HepG2 (cell line): Measurements from ENCODE around the gene APOM. TPM values are rescaled to one million over a fixed set of nuclear protein-coding genes. Genes with fewer than 3 reads are reported as not detected.

ENCODE experiments used
- DPF2 ChIP-seq: sonication (generic); formaldehyde crosslinking; IDR thresholded peaks from 2 replicates; pipeline ENCODE4 v1.4.0; 2020; ENCODE audit warnings: mild to moderate bottlenecking, low read depth, missing genetic modification reagents, borderline replicate concordance
- GMEB2 ChIP-seq: IDR thresholded peaks from 2 replicates; pipeline ENCODE4 v1.6.1; 2016; ENCODE audit warnings: missing biosample characterization, missing genetic modification reagents, low read depth
- HNRNPK ChIP-seq: fragments of 200-400 bp; formaldehyde crosslinking; IDR thresholded peaks from 2 replicates; pipeline ENCODE4 v1.6.1; 2018; ENCODE audit warnings: low read length, low read depth, moderate library complexity, mild to moderate bottlenecking; ENCODE audit not compliant: poor library complexity, severe bottlenecking
- IKZF5 ChIP-seq: IDR thresholded peaks from 2 replicates; pipeline ENCODE4 v1.6.1; 2018; ENCODE audit warnings: missing genetic modification reagents, mild to moderate bottlenecking, missing compliant biosample characterization
- KLF16 ChIP-seq, 2 experiments: sonication (generic) in 1 of 2; formaldehyde crosslinking in 1 of 2; IDR thresholded peaks; 2 replicates each; pipeline versions ENCODE4 v1.6.1 to v1.8.0; 2016 to 2023; ENCODE audit warnings: missing genetic modification reagents in 2 of 2, missing compliant biosample characterization in 1 of 2
- NCOA1 ChIP-seq: sonication (generic); formaldehyde crosslinking; IDR thresholded peaks from 2 replicates; pipeline ENCODE4 v1.9.0; 2021; ENCODE audit warnings: missing genetic modification reagents
- NR1H2 ChIP-seq: sonication (generic); formaldehyde crosslinking; IDR thresholded peaks from 2 replicates; pipeline ENCODE4 v1.8.1; 2022; ENCODE audit warnings: low read depth, missing genetic modification reagents, borderline replicate concordance
- PHF5A ChIP-seq: IDR thresholded peaks from one replicate; pipeline ENCODE4 v1.6.1; 2018; ENCODE audit warnings: low read depth, missing genetic modification reagents; ENCODE audit not compliant: unreplicated experiment
- RBM22 ChIP-seq: fragments of 200-400 bp; formaldehyde crosslinking; optimal IDR thresholded peaks from 2 replicates; pipeline ENCODE3; 2017; ENCODE audit warnings: mild to moderate bottlenecking, low read length, moderate library complexity
- RFXAP ChIP-seq: sonication (generic); formaldehyde crosslinking; IDR thresholded peaks from 2 replicates; pipeline ENCODE4 v1.4.0; 2020; ENCODE audit warnings: missing genetic modification reagents, borderline replicate concordance
- SYNCRIP ChIP-seq: fragments of 200-400 bp; formaldehyde crosslinking; IDR thresholded peaks from 2 replicates; pipeline ENCODE4 v1.6.1; 2018; ENCODE audit warnings: mild to moderate bottlenecking, low read depth, low read length; ENCODE audit not compliant: insufficient read depth
- UBTF ChIP-seq: sonication (generic); formaldehyde crosslinking; IDR thresholded peaks from 2 replicates; pipeline ENCODE4 v1.4.0; 2020; ENCODE audit warnings: mild to moderate bottlenecking, missing genetic modification reagents
- ZNF101 ChIP-seq: sonication (generic); formaldehyde crosslinking; IDR thresholded peaks from 2 replicates; pipeline ENCODE4 v1.4.0; 2020; ENCODE audit warnings: mild to moderate bottlenecking, low read depth, missing genetic modification reagents, borderline replicate concordance
- ZNF609 ChIP-seq: sonication (generic); formaldehyde crosslinking; IDR thresholded peaks from 2 replicates; pipeline ENCODE4 v1.4.0; 2020; ENCODE audit warnings: mild to moderate bottlenecking, missing genetic modification reagents, borderline replicate concordance
- polyA plus RNA-seq, 8 experiments: library from polyadenylated mRNA; depleted of rRNA in 3 of 8; stranded (reverse) in 7 of 8; unstranded in 1 of 8; fragments of >200 nt; fragmentation: Illumina TruSeq in 4 of 8; extraction: Trizol in 4 of 8; gene quantifications; 2 replicates each; pipeline versions ENCODE4 v1.2.1 to v1.2.3, GENCODE V29; 2011 to 2016; ENCODE audit warnings: low read depth in 4 of 8, missing spikeins in 1 of 8, mixed read lengths in 1 of 8; ENCODE audit not compliant: insufficient read depth in 1 of 8
- total RNA-seq, 5 experiments: library from RNA; depleted of rRNA; stranded (reverse); fragments of >200 nt; fragmentation: Illumina TruSeq; extraction: Trizol; gene quantifications; 2 replicates each; pipeline ENCODE4 v1.2.3, GENCODE V29; 2016; ENCODE audit warnings: low read depth in 1 of 5

APOM gene
- total and polyA plus RNA-seq, 2 of the 13 experiments (the other 11 are each of a cell fraction or from before 2014, with no cell fraction given): 98.2 to 1,140 TPM

- TF ChIP-seq ZNF609 (0 out of 2 replicates have a peak, but pooled peaks have one; percentile 8), NCOA1 (no peak), NR1H2 (CRISPR knock-in tag) (0 out of 2 replicates have a peak, but pooled peaks have one; percentile 41), KLF16 (CRISPR knock-in tag; IDR thresholded peaks at IDR 0.05) (peak; percentile 30; a peak in 1 of 4 replicates), DPF2 (CRISPR knock-in tag) (no peak), IKZF5 (0 out of 2 replicates have a peak, but pooled peaks have one; percentile 52), SYNCRIP (no peak), GMEB2 (peak; percentile 68; the same call in 1 of the 2 replicates), PHF5A (CRISPR knock-in tag) (no peak), HNRNPK (peak; percentile 96), ZNF101 (CRISPR knock-in tag) (no peak), UBTF (CRISPR knock-in tag) (peak; percentile 65), RFXAP (CRISPR knock-in tag) (0 out of 2 replicates have a peak, but pooled peaks have one; percentile 53), RBM22 (no peak)
Measured at GRCh38 chr6:31665501-31666336, 10.0 kb downstream of the APOM start, which contains the start of gene CSNK2B (continued).
